ENCODE data around the gene SHB.

Gene SHB

DNA sequence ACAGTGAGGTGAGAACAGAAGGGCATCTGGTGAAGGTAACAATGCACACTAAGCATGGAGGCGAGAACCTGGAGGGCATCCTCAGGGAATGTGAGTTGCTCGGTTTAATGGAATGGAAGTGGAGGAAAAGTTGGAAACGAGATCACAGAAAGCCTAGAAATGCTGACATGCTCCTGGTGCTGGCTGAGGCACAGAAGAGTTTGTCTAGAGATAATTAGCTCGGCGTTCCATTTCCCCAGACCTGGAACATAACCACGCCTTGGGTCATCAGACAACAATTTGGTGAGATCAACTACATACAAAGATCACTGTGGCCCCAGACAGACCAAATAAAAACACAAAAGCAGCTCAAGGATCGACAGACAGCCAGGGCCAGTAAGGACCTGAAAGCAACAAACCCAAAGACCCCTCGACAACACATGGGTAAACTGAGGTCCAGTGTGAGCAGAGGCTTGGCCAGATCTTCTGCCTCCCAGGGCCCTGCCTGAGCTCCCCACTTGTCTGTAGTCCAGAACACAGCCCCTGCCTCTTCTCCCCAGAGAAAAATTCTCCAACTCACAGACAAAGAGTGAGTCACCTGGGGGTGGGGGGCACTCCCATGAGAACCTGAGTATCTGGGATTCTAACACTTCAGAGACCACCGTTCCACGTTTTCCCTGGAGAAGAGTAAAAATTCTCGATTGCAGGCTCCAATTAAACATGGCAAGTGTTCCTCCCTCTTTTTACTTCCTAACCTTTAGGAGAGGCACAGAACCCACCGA lies 52.5 kb downstream of the SHB start:
- H3K9ac ChIP-seq (ENCODE audit: low read length) = peak overlapping the region; percentile 76
- H3K79me1 ChIP-seq (replicated peaks; ENCODE audit: low read length, poor library complexity, severe bottlenecking) = peaks cover 10% of the 10 kb centered on the region
- H3K36me3 ChIP-seq (ENCODE audit: control insufficient read depth in 1 of 2, insufficient read depth in 2 of 2, low read depth in 1 of 2, low read length in 2 of 2) = peaks cover 37 to 43% of the 10 kb centered on the region in 2 experiments
- no peaks in the 10 kb centered on the region for H3K9me3 ChIP-seq (ENCODE audit: control insufficient read depth, low read length)
- H2BK12ac ChIP-seq (ENCODE audit: low read length in 2 of 2) = peak overlapping the region; percentile 46 to 72
- no peak overlapping the region for H2AFZ ChIP-seq (ENCODE audit: low read depth, low read length)
- peak overlapping the region in 1 of 2 experiments; percentile 81 for H3K23ac ChIP-seq (ENCODE audit: low read length in 2 of 2)
- H2AK5ac ChIP-seq (ENCODE audit: low read length, severe bottlenecking) = peak overlapping the region; percentile 98
- peak overlapping the region; percentile 67 to 72 for H3K4ac ChIP-seq (ENCODE audit: low read depth in 1 of 2, low read length in 2 of 2)
- peak overlapping the region; percentile 34 for H3K4me2 ChIP-seq (ENCODE audit: low read length, poor library complexity, severe bottlenecking)
- H2BK15ac ChIP-seq (ENCODE audit: low read depth, poor library complexity, severe bottlenecking) = peak overlapping the region; percentile 63
- H3K4me1 ChIP-seq (ENCODE audit: control insufficient read depth, insufficient read depth, low read depth, low read length) = peaks cover 58% of the 10 kb centered on the region
- peak overlapping the region; percentile 98 for H2BK5ac ChIP-seq (ENCODE audit: low read depth, low read length, poor library complexity, severe bottlenecking)
- H4K91ac ChIP-seq (ENCODE audit: low read length) = peak overlapping the region; percentile 72
- H3K14ac ChIP-seq (ENCODE audit: low read length in 2 of 2) = peak overlapping the region in 1 of 2 experiments; percentile 50
- H3K27me3 ChIP-seq (ENCODE audit: control insufficient read depth in 1 of 2, insufficient read depth in 1 of 2, low read length in 2 of 2) = no peaks in the 10 kb centered on the region
- DNase-seq = peak; percentile 69
- no peak overlapping the region for H2BK120ac ChIP-seq (ENCODE audit: low read depth, low read length)
- H4K8ac ChIP-seq (ENCODE audit: low read length) = peak overlapping the region; percentile 66
- 29% methylated on average over 12 of the region's 12 CpGs for WGBS
- peak overlapping the region; percentile 85 to 88 for H3K18ac ChIP-seq (ENCODE audit: low read depth in 1 of 2, low read length in 2 of 2)
- peak overlapping the region in 1 of 2 experiments; percentile 39 for H3K4me3 ChIP-seq (ENCODE audit: insufficient read depth in 1 of 2, low read depth in 1 of 2, low read length in 2 of 2)
- peak overlapping the region; percentile 99 for H3K27ac ChIP-seq (ENCODE audit: low read length, poor library complexity, severe bottlenecking)

- WGBS = 98% methylated on average over 7 of the region's 7 CpGs
- Histone ChIP-seq H4K91ac (ENCODE audit: low read length) (peak overlapping the region; percentile 60), H3K36me3 (ENCODE audit: control insufficient read depth in 1 of 2, insufficient read depth in 2 of 2, low read depth in 1 of 2, low read length in 2 of 2) (peaks cover 37 to 47% of the 10 kb centered on the region in 2 experiments), H3K23ac (ENCODE audit: low read length in 2 of 2) (no peak overlapping the region), H3K79me1 (replicated peaks; ENCODE audit: low read length, poor library complexity, severe bottlenecking) (peaks cover 10% of the 10 kb centered on the region), H3K27ac (ENCODE audit: low read length, poor library complexity, severe bottlenecking) (peak overlapping the region; percentile 99), H3K4ac (ENCODE audit: low read depth in 1 of 2, low read length in 2 of 2) (peak overlapping the region; percentile 5 to 72), H3K4me1 (ENCODE audit: control insufficient read depth, insufficient read depth, low read depth, low read length) (peaks cover 62% of the 10 kb centered on the region), H2BK5ac (ENCODE audit: low read depth, low read length, poor library complexity, severe bottlenecking) (no peak overlapping the region), H3K27me3 (ENCODE audit: control insufficient read depth in 1 of 2, insufficient read depth in 1 of 2, low read length in 2 of 2) (no peaks in the 10 kb centered on the region), H3K9ac (ENCODE audit: low read length) (peak overlapping the region; percentile 18), H3K9me3 (ENCODE audit: control insufficient read depth, low read length) (no peaks in the 10 kb centered on the region), H3K4me2 (ENCODE audit: low read length, poor library complexity, severe bottlenecking) (peak overlapping the region; percentile 3), H3K4me3 (ENCODE audit: insufficient read depth in 1 of 2, low read depth in 1 of 2, low read length in 2 of 2) (peak overlapping the region in 1 of 2 experiments; percentile 39), H3K14ac (ENCODE audit: low read length in 2 of 2) (peak overlapping the region in 1 of 2 experiments; percentile 50), H2BK15ac (ENCODE audit: low read depth, poor library complexity, severe bottlenecking) (no peak overlapping the region), H4K8ac (ENCODE audit: low read length) (no peak overlapping the region), H2AFZ (ENCODE audit: low read depth, low read length) (no peak overlapping the region), H2BK120ac (ENCODE audit: low read depth, low read length) (no peak overlapping the region), H3K18ac (ENCODE audit: low read depth in 1 of 2, low read length in 2 of 2) (peak overlapping the region in 1 of 2 experiments; percentile 88), H2BK12ac (ENCODE audit: low read length in 2 of 2) (peak overlapping the region; percentile 2 to 70), H2AK5ac (ENCODE audit: low read length, severe bottlenecking) (peak overlapping the region; percentile 11)
- DNase-seq = no peak
These were observed 53.1 kb downstream of the SHB start for GRCh38 chr9:38015906-38016305.

GRCh38 chr9:38015266-38015665 lies 53.8 kb downstream of the SHB start:
- H3K27ac ChIP-seq (ENCODE audit: low read length, poor library complexity, severe bottlenecking) = peak overlapping the region; percentile 99
- H2AFZ ChIP-seq (ENCODE audit: low read depth, low read length) = no peak overlapping the region
- no peak overlapping the region for H3K4me2 ChIP-seq (ENCODE audit: low read length, poor library complexity, severe bottlenecking)
- H2AK5ac ChIP-seq (ENCODE audit: low read length, severe bottlenecking) = no peak overlapping the region
- H3K4me1 ChIP-seq (ENCODE audit: control insufficient read depth, insufficient read depth, low read depth, low read length) = peaks cover 62% of the 10 kb centered on the region
- no peak overlapping the region for H2BK120ac ChIP-seq (ENCODE audit: low read depth, low read length)
- H3K9ac ChIP-seq (ENCODE audit: low read length) = no peak overlapping the region
- H3K4ac ChIP-seq (ENCODE audit: low read depth in 1 of 2, low read length in 2 of 2) = no peak overlapping the region
- H3K79me1 ChIP-seq (replicated peaks; ENCODE audit: low read length, poor library complexity, severe bottlenecking) = peaks cover 10% of the 10 kb centered on the region
- no peak overlapping the region for H3K4me3 ChIP-seq (ENCODE audit: insufficient read depth in 1 of 2, low read depth in 1 of 2, low read length in 2 of 2)
- no peak overlapping the region for H3K14ac ChIP-seq (ENCODE audit: low read length in 2 of 2)
- no peak for DNase-seq
- WGBS = 42% methylated on average over 4 of the region's 4 CpGs
- H2BK5ac ChIP-seq (ENCODE audit: low read depth, low read length, poor library complexity, severe bottlenecking) = no peak overlapping the region
- H3K27me3 ChIP-seq (ENCODE audit: control insufficient read depth in 1 of 2, insufficient read depth in 1 of 2, low read length in 2 of 2) = no peaks in the 10 kb centered on the region
- no peak overlapping the region for H3K18ac ChIP-seq (ENCODE audit: low read depth in 1 of 2, low read length in 2 of 2)
- no peak overlapping the region for H4K91ac ChIP-seq (ENCODE audit: low read length)
- H3K36me3 ChIP-seq (ENCODE audit: control insufficient read depth in 1 of 2, insufficient read depth in 2 of 2, low read depth in 1 of 2, low read length in 2 of 2) = peaks cover 37 to 51% of the 10 kb centered on the region in 2 experiments
- no peak overlapping the region for H2BK12ac ChIP-seq (ENCODE audit: low read length in 2 of 2)
- no peak overlapping the region for H4K8ac ChIP-seq (ENCODE audit: low read length)
- no peaks in the 10 kb centered on the region for H3K9me3 ChIP-seq (ENCODE audit: control insufficient read depth, low read length)
- no peak overlapping the region for H2BK15ac ChIP-seq (ENCODE audit: low read depth, poor library complexity, severe bottlenecking)
- no peak overlapping the region for H3K23ac ChIP-seq (ENCODE audit: low read length in 2 of 2)

DNA sequence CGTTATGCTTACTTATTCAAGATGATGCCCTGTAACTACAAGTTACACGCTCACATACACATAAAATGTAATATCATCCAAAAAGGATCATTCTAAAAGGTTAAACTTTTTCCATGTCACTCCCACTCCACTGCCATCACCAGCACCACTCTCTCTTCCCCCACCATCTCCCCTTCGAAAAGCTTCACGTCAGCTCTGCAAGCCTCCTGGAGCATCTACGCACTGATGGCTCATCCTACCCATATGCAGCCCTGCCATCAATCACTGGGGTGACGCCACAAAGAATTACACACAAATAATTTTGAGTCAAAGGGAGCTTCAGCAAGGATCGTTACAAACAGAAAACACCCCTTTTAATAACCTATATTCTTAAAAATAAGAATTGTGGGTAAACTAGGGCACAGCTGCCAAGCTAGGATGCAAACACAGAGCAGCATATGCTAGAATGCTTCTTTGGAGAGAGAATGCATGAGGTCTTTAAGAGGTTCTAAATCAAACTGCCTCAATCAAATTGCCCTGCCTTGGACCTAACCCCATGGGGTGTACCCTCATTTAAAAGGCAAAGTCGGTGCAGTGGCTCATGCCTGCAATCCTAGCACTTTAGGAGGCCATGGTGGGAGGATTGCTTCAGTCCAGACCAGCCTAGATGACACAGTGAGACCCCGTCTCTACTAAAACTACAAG lies 56.1 kb downstream of the SHB start:
- DNase-seq = no peak
- H3K9me3 ChIP-seq (ENCODE audit: control insufficient read depth, low read length) = no peaks in the 10 kb centered on the region
- no peak overlapping the region for H3K14ac ChIP-seq (ENCODE audit: low read length in 2 of 2)
- no peak overlapping the region for H3K27ac ChIP-seq (ENCODE audit: low read length, poor library complexity, severe bottlenecking)
- H2BK12ac ChIP-seq (ENCODE audit: low read length in 2 of 2) = no peak overlapping the region
- no peak overlapping the region for H2BK15ac ChIP-seq (ENCODE audit: low read depth, poor library complexity, severe bottlenecking)
- no peak overlapping the region for H2BK5ac ChIP-seq (ENCODE audit: low read depth, low read length, poor library complexity, severe bottlenecking)
- H3K4ac ChIP-seq (ENCODE audit: low read depth in 1 of 2, low read length in 2 of 2) = no peak overlapping the region
- WGBS = 84% methylated on average over 8 of the region's 9 CpGs
- peaks cover 37 to 51% of the 10 kb centered on the region in 2 experiments for H3K36me3 ChIP-seq (ENCODE audit: control insufficient read depth in 1 of 2, insufficient read depth in 2 of 2, low read depth in 1 of 2, low read length in 2 of 2)
- no peak overlapping the region for H2BK120ac ChIP-seq (ENCODE audit: low read depth, low read length)
- H2AK5ac ChIP-seq (ENCODE audit: low read length, severe bottlenecking) = no peak overlapping the region
- no peak overlapping the region for H2AFZ ChIP-seq (ENCODE audit: low read depth, low read length)
- H3K4me3 ChIP-seq (ENCODE audit: insufficient read depth in 1 of 2, low read depth in 1 of 2, low read length in 2 of 2) = no peak overlapping the region
- H3K4me2 ChIP-seq (ENCODE audit: low read length, poor library complexity, severe bottlenecking) = no peak overlapping the region
- H3K9ac ChIP-seq (ENCODE audit: low read length) = no peak overlapping the region
- H3K4me1 ChIP-seq (ENCODE audit: control insufficient read depth, insufficient read depth, low read depth, low read length) = peaks cover 67% of the 10 kb centered on the region
- H4K91ac ChIP-seq (ENCODE audit: low read length) = peak overlapping the region; percentile 7
- no peak overlapping the region for H4K8ac ChIP-seq (ENCODE audit: low read length)
- H3K18ac ChIP-seq (ENCODE audit: low read depth in 1 of 2, low read length in 2 of 2) = no peak overlapping the region
- H3K79me1 ChIP-seq (replicated peaks; ENCODE audit: low read length, poor library complexity, severe bottlenecking) = peaks cover 10% of the 10 kb centered on the region
- H3K27me3 ChIP-seq (ENCODE audit: control insufficient read depth in 1 of 2, insufficient read depth in 1 of 2, low read length in 2 of 2) = no peaks in the 10 kb centered on the region
- H3K23ac ChIP-seq (ENCODE audit: low read length in 2 of 2) = no peak overlapping the region

Data from mesenchymal stem cell (in vitro differentiated cells and primary cell).